Muscle of leg (tissue), 11 donors: ENCODE results near the gene TEX48. TPM values are rescaled to one million over a fixed set of nuclear protein-coding genes. Genes with fewer than 3 reads are reported as not detected.

Experiments
- DNase-seq: peaks from one replicate; pipeline ENCODE4 v3.0.0; 2013
- H3K27ac ChIP-seq: one replicate; pipeline ENCODE4 v1.5.1; 2013; ENCODE audit warnings: mild to moderate bottlenecking, low read length, control low read depth
- H3K27me3 ChIP-seq: one replicate; pipeline ENCODE4 v1.6.1; 2013; ENCODE audit warnings: low read length; ENCODE audit not compliant: control insufficient read depth, insufficient read depth
- H3K36me3 ChIP-seq: one replicate; pipeline ENCODE4 v1.6.1; 2013; ENCODE audit warnings: low read length; ENCODE audit not compliant: control insufficient read depth, insufficient read depth
- H3K4me1 ChIP-seq: one replicate; pipeline ENCODE4 v1.6.1; 2013; ENCODE audit warnings: low read length; ENCODE audit not compliant: control insufficient read depth, insufficient read depth
- H3K4me3 ChIP-seq: one replicate; pipeline ENCODE4 v1.5.1; 2013; ENCODE audit warnings: low read length, control low read depth
- H3K9me3 ChIP-seq: replicated peaks from 2 replicates; pipeline ENCODE4 v1.6.1; 2013; ENCODE audit warnings: low read depth, low read length; ENCODE audit not compliant: control insufficient read depth
- WGBS: methylation state at CpG from one replicate; pipeline ENCODE4 v1.1.5; 2013; ENCODE audit warnings: missing lambda C conversion rate; ENCODE audit not compliant: insufficient coverage; 5-methylcytosine and 5-hydroxymethylcytosine counted together
- polyA plus RNA-seq, 8 donors: library from polyadenylated mRNA; unstranded; fragments of 120-200 nt; gene quantifications; one replicate each; pipeline versions ENCODE4 v1.2.1 to v1.2.3, GENCODE V29; 2013; ENCODE audit warnings: inconsistent platforms in 1 of 8, low replicate concordance in 1 of 8; ENCODE audit not compliant: insufficient read length in 8 of 8, insufficient read depth in 1 of 8
- total RNA-seq: library from RNA; stranded (reverse); fragments of 120-200 nt; gene quantifications from one replicate; pipeline ENCODE4 v1.2.4, GENCODE V29; 2013

Gene TEX48
- total and polyA plus RNA-seq, 9 donors, result not detected

GRCh38 chr9:114685951-114686350 lies 4.0 kb upstream of the TEX48 start:
- Histone ChIP-seq H3K36me3 (no peaks in the 10 kb centered on the region), H3K27me3 (no peaks in the 10 kb centered on the region), H3K27ac (no peak overlapping the region), H3K9me3 (no peaks in the 10 kb centered on the region), H3K4me1 (no peaks in the 10 kb centered on the region), H3K4me3 (no peak overlapping the region)
- no peak for DNase-seq
- no CpG with 5 or more reads among the region's 5 CpGs for WGBS

GRCh38 chr9:114684036-114684435 lies 2.0 kb upstream of the TEX48 start:
- H3K27ac ChIP-seq, result no peak overlapping the region
- no CpG with 5 or more reads among the region's 6 CpGs for WGBS
- H3K4me1 ChIP-seq, result no peaks in the 10 kb centered on the region
- H3K36me3 ChIP-seq, result no peaks in the 10 kb centered on the region
- H3K4me3 ChIP-seq, result no peak overlapping the region
- no peak for DNase-seq
- H3K9me3 ChIP-seq, result no peaks in the 10 kb centered on the region
- H3K27me3 ChIP-seq, result no peaks in the 10 kb centered on the region

GRCh38 chr9:114682846-114683245 lies 854 bp upstream of the TEX48 start:
- no CpG with 5 or more reads among the region's 3 CpGs for WGBS
- Histone ChIP-seq H3K27ac (no peak overlapping the region), H3K36me3 (no peaks in the 10 kb centered on the region), H3K4me3 (no peak overlapping the region), H3K27me3 (no peaks in the 10 kb centered on the region), H3K9me3 (no peaks in the 10 kb centered on the region), H3K4me1 (no peaks in the 10 kb centered on the region)
- no peak for DNase-seq

- Histone ChIP-seq H3K27me3 (peaks cover 3% of the 10 kb centered on the region), H3K4me3 (no peak overlapping the region), H3K9me3 (no peaks in the 10 kb centered on the region), H3K4me1 (no peaks in the 10 kb centered on the region), H3K36me3 (no peaks in the 10 kb centered on the region), H3K27ac (no peak overlapping the region)
- no peak for DNase-seq
- 77% methylated on average over 6 of the region's 8 CpGs for WGBS
Observed at GRCh38 chr9:114680259-114681001, 1.6 kb downstream of the TEX48 start.

- H3K9me3 ChIP-seq, result no peaks in the 10 kb centered on the region
- no peak for DNase-seq
- no peaks in the 10 kb centered on the region for H3K36me3 ChIP-seq
- H3K27ac ChIP-seq, result no peak overlapping the region
- no peak overlapping the region for H3K4me3 ChIP-seq
- H3K27me3 ChIP-seq, result peaks cover 3% of the 10 kb centered on the region
- H3K4me1 ChIP-seq, result no peaks in the 10 kb centered on the region
Observed at GRCh38 chr9:114678795-114679194, 3.2 kb downstream of the TEX48 start.

GRCh38 chr9:114678130-114678529 lies 3.9 kb downstream of the TEX48 start:
- Histone ChIP-seq H3K27ac (no peak overlapping the region), H3K27me3 (peaks cover 3% of the 10 kb centered on the region), H3K4me3 (no peak overlapping the region), H3K9me3 (no peaks in the 10 kb centered on the region), H3K4me1 (no peaks in the 10 kb centered on the region), H3K36me3 (no peaks in the 10 kb centered on the region)
- no peak for DNase-seq
- WGBS, result no CpG with 5 or more reads among the region's 3 CpGs

GRCh38 chr9:114677418-114677817 lies 4.6 kb downstream of the TEX48 start:
- H3K27me3 ChIP-seq, result peaks cover 3% of the 10 kb centered on the region
- peak; percentile 75 for DNase-seq
- no peaks in the 10 kb centered on the region for H3K4me1 ChIP-seq
- no peaks in the 10 kb centered on the region for H3K36me3 ChIP-seq
- no peak overlapping the region for H3K27ac ChIP-seq
- 43% methylated on average over 1 of the region's 3 CpGs for WGBS
- no peak overlapping the region for H3K4me3 ChIP-seq
- no peaks in the 10 kb centered on the region for H3K9me3 ChIP-seq

GRCh38 chr9:114676901-114677300 lies 5.1 kb downstream of the TEX48 start:
- no CpG with 5 or more reads among the region's 4 CpGs for WGBS
- no peaks in the 10 kb centered on the region for H3K4me1 ChIP-seq
- no peaks in the 10 kb centered on the region for H3K9me3 ChIP-seq
- H3K27ac ChIP-seq, result no peak overlapping the region
- DNase-seq, result no peak
- H3K4me3 ChIP-seq, result no peak overlapping the region
- H3K27me3 ChIP-seq, result peaks cover 3% of the 10 kb centered on the region
- H3K36me3 ChIP-seq, result no peaks in the 10 kb centered on the region

GRCh38 chr9:114674798-114675540 lies 7.0 kb downstream of the TEX48 start:
- Histone ChIP-seq H3K4me1 (no peaks in the 10 kb centered on the region), H3K27me3 (peaks cover 3% of the 10 kb centered on the region)

GRCh38 chr9:114674076-114674797 lies 7.8 kb downstream of the TEX48 start:
- no peak for DNase-seq
- Histone ChIP-seq H3K36me3 (no peaks in the 10 kb centered on the region), H3K27ac (no peak overlapping the region), H3K4me1 (no peaks in the 10 kb centered on the region), H3K9me3 (no peaks in the 10 kb centered on the region), H3K4me3 (no peak overlapping the region), H3K27me3 (peaks cover 3% of the 10 kb centered on the region)
- 100% methylated on average over 2 of the region's 2 CpGs for WGBS

More at GRCh38 chr9:114674798-114675540, 7.0 kb downstream of the TEX48 start:
- no peaks in the 10 kb centered on the region for H3K36me3 ChIP-seq
- DNase-seq, result no peak
- no peaks in the 10 kb centered on the region for H3K9me3 ChIP-seq
- H3K27ac ChIP-seq, result no peak overlapping the region
- 68% methylated on average over 2 of the region's 3 CpGs for WGBS
- H3K4me3 ChIP-seq, result no peak overlapping the region
